DND-41 (cell line): ENCODE data around the gene SNTG2.

Source experiments
- ATAC-seq: fragments of 200-7000 bp; cut with Tn5 transposase; 3 replicates; pipeline ENCODE4 v1.9.1; 2021; ENCODE audit warnings: low read depth; ENCODE audit not compliant: insufficient read depth
- DNase-seq: peaks from one replicate; pipeline ENCODE4 v3.0.0-alpha.2; 2020
- H2AFZ ChIP-seq: 2 replicates; pipeline ENCODE4 v1.6.0; 2012; ENCODE audit warnings: low read depth, low read length
- H3K27ac ChIP-seq: 2 replicates; pipeline ENCODE4 v1.5.1; 2012; ENCODE audit warnings: low read length, inconsistent platforms
- H3K27me3 ChIP-seq: fragments of 200-600 bp; sonication (generic); 2 replicates; pipeline ENCODE4 v1.6.0; 2012; ENCODE audit warnings: low read length, mild to moderate bottlenecking, inconsistent platforms; ENCODE audit not compliant: insufficient read depth, poor library complexity
- H3K36me3 ChIP-seq: 2 replicates; pipeline ENCODE4 v1.5.1; 2012; ENCODE audit warnings: low read length, inconsistent platforms; ENCODE audit not compliant: insufficient read depth
- H3K4me1 ChIP-seq: 2 replicates; pipeline ENCODE4 v1.5.1; 2012; ENCODE audit warnings: mild to moderate bottlenecking, low read length; ENCODE audit not compliant: insufficient read depth
- H3K4me2 ChIP-seq: 2 replicates; pipeline ENCODE4 v1.6.0; 2012; ENCODE audit warnings: mild to moderate bottlenecking, moderate library complexity, low read length, inconsistent platforms; ENCODE audit not compliant: insufficient read depth
- H3K4me3 ChIP-seq, 2 experiments: fragments of 200-600 bp in 1 of 2; shearing (Covaris generic) in 1 of 2; 2 replicates each; pipeline ENCODE4 v1.5.1; 2012 to 2016; ENCODE audit warnings: inconsistent platforms in 2 of 2, low read length in 2 of 2, mild to moderate bottlenecking in 2 of 2, low read depth in 1 of 2, moderate library complexity in 1 of 2
- H3K79me2 ChIP-seq: 2 replicates; pipeline ENCODE4 v1.6.0; 2012; ENCODE audit warnings: low read length, inconsistent platforms; ENCODE audit not compliant: insufficient read depth
- H3K9ac ChIP-seq: 2 replicates; pipeline ENCODE4 v1.6.0; 2012; ENCODE audit warnings: low read depth, mild to moderate bottlenecking, inconsistent platforms, low read length, moderate library complexity
- H3K9me3 ChIP-seq: 2 replicates; pipeline ENCODE4 v1.5.1; 2012; ENCODE audit warnings: low read length, moderate library complexity, mild to moderate bottlenecking, inconsistent platforms; ENCODE audit not compliant: insufficient read depth, severe bottlenecking
- H4K20me1 ChIP-seq: 2 replicates; pipeline ENCODE4 v1.6.0; 2012; ENCODE audit warnings: low read length; ENCODE audit not compliant: insufficient read depth
- CTCF ChIP-seq: IDR thresholded peaks from 2 replicates; pipeline ENCODE4 v1.5.1; 2012; ENCODE audit warnings: borderline replicate concordance, low read length, moderate library complexity, mild to moderate bottlenecking; ENCODE audit not compliant: poor library complexity, severe bottlenecking; ENCODE audit errors: extremely low read depth
- EZH2 ChIP-seq: IDR thresholded peaks from 3 replicates; pipeline ENCODE4 v1.6.1; 2012; ENCODE audit warnings: borderline replicate concordance, low read depth, mild to moderate bottlenecking, moderate library complexity, low read length, inconsistent platforms; ENCODE audit not compliant: severe bottlenecking

SNTG2 gene

DNA sequence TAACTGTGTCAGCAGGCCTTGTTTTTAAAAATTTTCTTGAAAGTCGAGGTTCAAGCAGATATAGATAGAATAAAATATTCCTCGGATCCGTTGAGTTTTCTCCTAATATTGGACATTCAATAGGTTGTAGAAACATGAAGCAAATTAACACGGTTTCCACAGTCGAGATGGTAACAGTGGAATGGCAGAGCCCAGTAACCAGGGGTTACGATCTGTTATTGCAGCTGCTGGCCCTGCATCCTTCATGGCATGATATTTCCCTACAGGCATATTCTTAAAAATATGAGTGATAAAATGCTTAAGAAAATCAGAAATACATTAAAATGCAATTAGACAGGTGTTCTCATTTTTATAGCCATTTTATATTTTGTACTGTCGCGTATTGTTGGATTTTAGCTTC, 117.6 kb downstream of the SNTG2 start:
- no peak overlapping the region for H3K9ac ChIP-seq
- no peaks in the 10 kb centered on the region for H3K36me3 ChIP-seq
- TF ChIP-seq EZH2 (no peak), CTCF (no peak)
- H3K4me2 ChIP-seq: no peak overlapping the region
- H2AFZ ChIP-seq: no peak overlapping the region
- no peak for ATAC-seq
- no peaks in the 10 kb centered on the region for H3K79me2 ChIP-seq
- DNase-seq: no peak
- no peaks in the 10 kb centered on the region for H3K9me3 ChIP-seq
- no peaks in the 10 kb centered on the region for H3K27me3 ChIP-seq
- no peaks in the 10 kb centered on the region for H4K20me1 ChIP-seq
- no peak overlapping the region for H3K4me3 ChIP-seq
- H3K27ac ChIP-seq: no peak overlapping the region
- no peaks in the 10 kb centered on the region for H3K4me1 ChIP-seq

DNA sequence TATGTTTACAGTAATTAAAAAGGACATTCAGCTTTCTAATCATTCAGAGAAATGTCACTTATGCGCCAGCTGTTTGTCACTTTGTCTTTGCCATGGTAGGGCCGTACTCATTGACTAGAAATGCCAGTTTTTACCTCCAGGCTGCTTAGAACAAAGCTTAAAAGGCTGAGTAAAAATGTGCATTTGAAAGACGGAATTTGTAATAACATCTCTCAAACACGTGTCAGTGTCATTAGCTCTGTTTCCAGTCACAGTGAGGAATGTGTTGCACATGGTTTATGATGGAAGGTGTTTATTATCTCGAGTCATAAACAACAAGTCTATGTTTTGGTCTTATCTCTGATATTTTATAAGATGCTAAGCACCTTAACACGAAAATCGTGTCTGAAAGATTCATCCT, 118.2 kb downstream of the SNTG2 start:
- no peak overlapping the region for H3K4me3 ChIP-seq

GRCh38 chr2:1069847-1070246, 119.2 kb downstream of the SNTG2 start:
- Histone ChIP-seq H4K20me1 (no peaks in the 10 kb centered on the region), H3K4me1 (no peaks in the 10 kb centered on the region), H3K4me2 (no peak overlapping the region), H3K27ac (no peak overlapping the region), H3K9me3 (no peaks in the 10 kb centered on the region), H3K36me3 (no peaks in the 10 kb centered on the region), H2AFZ (no peak overlapping the region), H3K79me2 (no peaks in the 10 kb centered on the region), H3K27me3 (no peaks in the 10 kb centered on the region), H3K9ac (no peak overlapping the region), H3K4me3 (no peak overlapping the region)
- ATAC-seq: no peak
- TF ChIP-seq EZH2 (no peak), CTCF (no peak)
- no peak for DNase-seq

More for the DNA sequence above, 118.2 kb downstream of the SNTG2 start:
- no peaks in the 10 kb centered on the region for H3K9me3 ChIP-seq
- no peaks in the 10 kb centered on the region for H4K20me1 ChIP-seq
- H3K79me2 ChIP-seq: no peaks in the 10 kb centered on the region
- H3K27me3 ChIP-seq: no peaks in the 10 kb centered on the region
- no peak overlapping the region for H2AFZ ChIP-seq
- no peak overlapping the region for H3K27ac ChIP-seq
- no peak for TF ChIP-seq CTCF
- no peak for TF ChIP-seq EZH2
- H3K4me1 ChIP-seq: no peaks in the 10 kb centered on the region
- H3K9ac ChIP-seq: no peak overlapping the region
- ATAC-seq: no peak
- no peak overlapping the region for H3K4me2 ChIP-seq
- H3K36me3 ChIP-seq: no peaks in the 10 kb centered on the region
- no peak for DNase-seq

- ATAC-seq (no peak), DNase-seq (no peak)
- no peak for TF ChIP-seq EZH2
- no peak for TF ChIP-seq CTCF
- no peak overlapping the region for H3K9ac ChIP-seq
- H3K27me3 ChIP-seq: no peaks in the 10 kb centered on the region
- H4K20me1 ChIP-seq: no peaks in the 10 kb centered on the region
- no peak overlapping the region for H3K4me2 ChIP-seq
- no peaks in the 10 kb centered on the region for H3K36me3 ChIP-seq
- H3K4me3 ChIP-seq: no peak overlapping the region
- H2AFZ ChIP-seq: no peak overlapping the region
- no peaks in the 10 kb centered on the region for H3K4me1 ChIP-seq
- H3K79me2 ChIP-seq: no peaks in the 10 kb centered on the region
- no peaks in the 10 kb centered on the region for H3K9me3 ChIP-seq
- H3K27ac ChIP-seq: no peak overlapping the region
Observed at GRCh38 chr2:1070601-1071000, 120.0 kb downstream of the SNTG2 start.
